HG02943 (cell line): ENCODE data around the gene RHOB.
A peak's percentile ranks its signal among the peaks of the same experiment; 100 is the strongest.

Experiments
- ATAC-seq: cut with Tn5 transposase; IDR thresholded peaks from one replicate; pipeline ENCODE4 v1.9.1; 2021; ENCODE audit warnings: mild to moderate bottlenecking, low read depth, moderate library complexity; ENCODE audit not compliant: unreplicated experiment

The RHOB gene

DNA sequence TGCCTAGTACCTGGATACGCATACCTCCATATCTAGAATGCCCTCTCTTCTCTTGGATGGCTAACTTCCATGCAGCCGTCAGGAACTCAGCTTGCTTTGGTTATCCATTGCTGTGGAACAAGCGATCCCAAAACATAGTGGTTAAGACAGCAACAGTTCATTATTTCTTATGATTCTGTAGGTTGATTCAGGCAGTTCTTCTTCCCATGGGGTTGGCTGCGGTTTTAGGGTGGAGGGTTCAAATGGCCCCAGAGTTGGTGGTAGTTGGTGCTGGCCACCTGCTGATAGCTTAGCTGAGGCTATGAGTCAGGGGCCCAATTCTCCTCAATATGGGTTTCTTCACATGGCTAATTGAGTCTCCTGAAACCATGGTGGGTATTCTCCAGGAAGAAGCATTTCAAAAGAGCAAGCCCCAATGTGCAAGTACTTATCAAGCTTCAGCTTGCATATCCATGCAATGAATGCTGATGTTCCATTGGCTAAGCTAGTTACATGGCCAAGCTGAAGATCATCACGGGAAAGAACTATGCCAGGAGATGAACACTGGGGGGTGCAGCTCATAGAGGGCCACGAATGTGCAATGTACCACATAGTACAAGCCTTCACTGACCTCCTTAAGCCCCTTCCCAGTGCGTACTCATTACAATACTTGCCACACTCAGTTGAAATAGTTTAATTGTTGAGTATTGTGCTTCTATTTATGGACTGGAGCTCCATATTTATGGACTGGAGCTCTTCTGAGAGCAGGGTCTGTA is 10.0 kb upstream of the RHOB start:
- ATAC-seq: no peak

DNA sequence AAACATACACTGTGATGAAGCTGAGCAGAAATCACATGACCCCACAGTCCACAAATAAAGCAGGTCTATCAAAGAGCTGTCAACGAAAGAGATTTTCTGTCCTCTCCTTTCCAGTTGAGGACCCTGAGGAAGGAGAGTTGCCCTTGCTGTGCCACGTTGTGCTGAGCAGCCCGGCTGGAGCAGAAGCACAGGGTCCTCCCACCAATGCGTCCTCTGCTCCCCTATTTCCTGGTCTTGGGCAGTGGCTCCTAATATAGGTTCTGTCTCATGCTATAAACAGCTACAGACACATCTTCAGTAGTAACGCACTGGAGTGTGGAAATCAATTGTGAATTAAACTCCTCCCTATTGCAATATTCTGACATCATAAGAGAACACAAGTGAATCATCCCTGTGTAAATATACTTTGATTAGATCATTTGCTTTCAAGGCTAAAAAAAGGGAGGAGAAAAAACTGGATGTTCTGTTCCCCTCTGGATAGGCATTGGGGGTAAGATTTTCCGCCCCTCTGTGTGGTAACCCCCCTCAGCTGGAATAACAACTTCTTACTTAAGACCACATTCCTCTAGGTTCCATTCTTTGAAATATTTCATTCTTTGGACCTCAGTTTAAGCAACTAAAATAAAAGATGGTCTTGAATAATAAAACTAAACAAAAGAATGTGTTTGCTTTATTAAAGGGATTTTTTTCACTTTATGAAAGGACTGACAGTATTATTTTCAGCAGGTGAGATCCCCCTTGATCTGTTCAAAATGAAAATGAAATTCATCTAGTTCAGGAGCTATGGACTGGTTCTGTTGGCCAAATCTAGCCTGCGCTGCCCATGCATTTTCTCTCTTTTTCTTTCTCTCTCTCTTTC is 8.3 kb upstream of the RHOB start:
- no peak for ATAC-seq

DNA sequence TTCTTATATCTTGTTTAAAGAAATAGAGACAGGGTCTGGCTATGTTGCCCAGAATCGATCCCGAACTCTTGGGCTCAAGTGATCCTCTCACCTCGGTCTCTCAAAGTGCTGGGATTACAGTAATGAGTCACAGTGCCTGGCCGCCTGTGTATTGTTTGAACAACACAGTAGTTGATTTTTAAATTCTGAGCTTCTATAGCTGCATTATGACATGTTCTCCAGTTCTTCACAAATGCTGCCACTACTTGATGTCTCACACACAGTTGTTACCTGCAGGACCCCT is 7.7 kb upstream of the RHOB start:
- ATAC-seq: no peak

DNA sequence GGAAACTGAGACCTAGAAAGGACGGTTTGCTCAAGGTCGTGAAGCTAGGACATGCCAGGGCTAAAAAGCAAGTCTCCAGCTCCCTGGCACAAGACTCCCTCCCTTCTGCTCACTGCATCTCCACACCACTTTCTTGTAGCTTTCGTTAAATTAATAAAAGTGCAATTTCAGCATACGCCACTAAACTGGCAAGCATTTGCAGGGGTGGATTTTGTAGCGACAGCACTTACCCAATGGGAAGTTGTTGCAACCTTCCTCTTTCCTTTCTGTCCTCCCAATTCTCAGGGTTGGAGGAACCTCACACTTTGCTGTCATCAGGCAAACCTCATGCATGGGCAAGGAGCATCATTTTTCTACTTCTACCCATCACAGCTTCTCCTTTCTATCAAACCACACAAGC is 7.4 kb upstream of the RHOB start:
- ATAC-seq: no peak

DNA sequence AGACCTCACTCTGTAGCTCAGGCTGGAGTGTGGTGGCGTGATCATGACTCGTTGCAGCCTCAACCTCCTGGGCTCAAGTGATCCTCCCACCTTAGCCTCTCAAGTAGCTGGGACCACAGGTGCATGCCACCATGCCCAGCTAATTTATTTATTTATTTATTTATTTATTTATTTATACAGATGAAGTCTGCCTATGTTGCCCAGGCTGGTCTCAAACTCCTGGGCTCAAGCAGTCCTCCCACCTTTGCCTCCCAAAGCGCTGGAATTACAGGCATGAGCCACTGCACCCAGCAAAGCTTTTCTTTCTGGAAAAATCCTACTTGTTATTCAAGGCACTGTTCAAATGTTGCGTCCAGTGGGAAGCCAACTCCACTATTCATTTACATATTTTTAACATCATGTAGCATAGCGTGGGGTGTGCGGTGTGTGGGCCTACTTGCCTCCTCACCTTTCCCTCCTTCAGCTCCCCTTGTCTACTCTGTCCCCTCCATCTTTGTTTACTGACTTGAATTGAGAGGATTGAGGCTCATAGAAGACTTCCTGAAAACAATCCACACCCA is 6.8 kb upstream of the RHOB start:
- ATAC-seq: no peak

DNA sequence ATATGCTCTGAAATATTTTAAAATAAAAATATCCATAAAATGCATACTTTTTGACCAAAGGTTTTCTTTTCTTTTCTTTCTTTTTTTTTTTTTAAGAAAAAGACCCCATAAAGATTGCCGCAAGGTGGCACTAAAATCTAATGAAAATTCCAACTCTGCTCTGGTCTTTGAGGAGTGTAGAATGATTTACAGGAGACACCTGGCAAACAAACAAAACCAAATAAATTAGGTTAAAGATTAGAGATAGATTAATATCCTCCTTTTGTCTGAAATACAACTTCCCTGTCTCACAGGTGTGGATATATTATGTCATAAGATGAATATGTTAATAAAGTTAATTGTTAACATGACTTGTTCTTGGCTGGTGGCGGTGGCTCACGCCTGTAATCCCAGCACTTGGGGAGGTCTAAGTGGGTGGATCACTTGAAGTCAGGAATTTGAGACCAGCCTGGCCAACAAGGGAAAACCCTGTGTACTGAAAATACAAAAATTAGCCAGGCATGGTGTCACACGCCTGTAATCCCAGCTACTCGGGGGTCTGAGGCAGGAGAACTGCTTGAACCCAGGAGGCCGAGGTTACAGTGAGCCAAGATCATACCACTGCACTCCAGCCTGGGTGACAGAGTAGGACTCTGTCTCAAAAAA is 3.5 kb upstream of the RHOB start:
- no peak for ATAC-seq

DNA sequence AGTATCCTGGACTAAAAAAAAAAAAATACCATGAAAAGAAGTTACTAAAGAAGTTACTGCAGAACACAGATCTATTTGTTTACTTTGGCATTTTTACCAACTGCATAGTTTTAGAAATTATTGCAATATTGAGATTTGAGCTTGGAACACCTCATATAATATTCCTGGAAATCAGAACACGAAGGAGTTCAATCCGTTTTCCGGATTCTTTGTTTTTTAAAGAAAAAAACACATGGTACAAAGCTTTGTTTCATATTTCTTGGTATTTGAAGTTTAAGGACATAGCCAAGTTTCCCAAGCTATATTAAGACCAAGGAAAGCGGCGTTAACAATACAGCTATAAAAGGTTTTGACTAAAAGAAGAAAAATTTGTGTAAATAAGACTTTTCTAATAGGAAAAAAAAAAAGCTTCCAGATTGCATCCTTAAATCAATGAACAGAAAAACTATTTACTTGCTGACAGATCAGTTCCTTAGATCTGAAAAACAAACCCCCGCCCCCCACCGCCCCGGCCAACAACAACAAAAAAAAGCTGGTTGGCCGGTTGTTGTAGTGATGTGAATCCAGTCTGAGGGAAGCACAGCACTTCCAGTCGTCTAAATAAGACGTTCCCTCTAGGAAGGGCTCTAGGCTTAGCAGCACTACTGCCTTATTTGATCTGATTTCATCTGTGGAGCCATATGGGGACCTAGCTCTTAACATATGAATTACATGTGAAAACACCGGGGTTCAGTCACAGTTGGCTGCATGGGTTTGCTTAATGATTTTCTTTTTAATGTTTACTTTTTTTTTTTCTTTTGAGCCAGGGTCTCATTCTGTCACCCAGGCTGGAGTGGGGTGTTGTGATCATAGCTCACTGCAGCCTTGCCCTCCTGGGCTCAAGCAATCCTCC is 2.5 kb upstream of the RHOB start:
- ATAC-seq: no peak

DNA sequence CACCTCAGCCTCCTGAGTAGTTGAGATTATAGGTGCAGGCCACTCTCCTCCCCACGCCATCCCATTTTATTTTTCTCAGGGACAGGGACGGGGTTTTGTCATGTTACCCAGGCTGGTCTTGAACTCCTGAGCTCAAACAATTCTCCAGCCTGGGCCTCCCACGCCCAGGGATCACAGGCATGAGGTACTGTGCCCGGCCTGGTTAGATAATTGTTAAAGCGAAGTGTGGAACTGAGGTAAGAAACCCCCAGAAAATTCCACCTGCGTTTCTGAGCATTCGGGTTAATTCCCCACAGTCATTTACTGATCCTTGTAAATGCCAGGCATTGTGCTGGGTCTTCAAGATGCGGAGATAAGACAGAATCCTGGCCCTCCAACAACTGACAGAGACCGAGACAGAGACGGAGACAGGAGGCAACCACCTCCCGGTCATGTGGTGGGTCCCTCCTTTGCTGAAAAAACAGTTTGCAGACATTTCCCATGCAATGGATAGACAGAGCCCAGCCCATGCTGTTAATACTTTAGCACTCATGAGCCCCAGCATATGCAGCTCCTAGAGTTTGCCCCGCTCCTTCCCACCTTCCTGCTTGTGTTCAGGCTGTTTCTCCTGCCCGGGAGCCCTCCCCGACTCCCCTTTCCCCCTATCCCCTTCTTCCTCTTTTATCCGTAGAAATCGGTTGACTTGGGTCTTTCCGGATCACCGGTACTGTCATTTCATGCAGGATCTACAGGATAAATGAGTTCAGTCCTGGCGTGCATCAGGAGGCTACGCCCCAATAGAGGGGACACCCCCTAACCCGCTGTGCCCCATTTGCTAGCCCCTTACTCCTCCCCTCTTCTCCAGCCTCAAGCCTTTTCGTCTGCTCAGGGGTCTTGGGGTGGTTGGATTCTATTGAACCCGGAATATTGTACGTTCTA is 1.6 kb upstream of the RHOB start:
- ATAC-seq: no peak

DNA sequence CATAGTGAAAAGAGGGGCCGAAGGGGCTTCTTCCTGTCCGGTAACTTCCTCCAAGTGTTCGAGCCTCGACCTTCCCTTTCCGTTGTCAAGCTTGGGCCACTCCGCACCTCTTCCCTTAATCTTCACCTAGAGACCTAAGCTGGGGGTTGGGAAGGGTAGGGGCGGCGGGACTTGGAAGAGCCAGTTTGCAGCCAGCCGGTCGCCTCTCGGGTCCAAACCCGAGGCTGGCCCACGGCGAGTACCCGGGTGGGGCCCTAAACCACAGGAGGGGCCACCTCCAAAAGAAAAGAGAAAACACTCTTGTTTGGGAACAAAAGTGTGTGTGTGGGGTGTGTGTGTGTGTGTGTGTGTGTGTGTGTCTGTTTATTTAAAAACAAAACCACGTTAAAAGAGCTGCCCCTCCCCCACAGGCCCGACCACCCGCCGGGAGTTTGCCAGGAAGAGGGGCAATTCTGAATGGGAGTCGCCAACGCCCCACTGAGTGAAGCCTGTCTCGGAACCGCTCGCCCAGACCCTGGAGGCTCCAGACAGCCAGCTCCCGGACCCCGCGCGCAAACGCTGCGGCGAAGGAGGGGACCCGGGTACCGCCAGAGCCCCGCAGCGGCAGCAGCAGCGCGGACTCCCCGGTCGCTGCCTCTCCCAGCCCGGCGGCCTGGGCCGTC is 488 bp upstream of the RHOB start:
- ATAC-seq: no peak

DNA sequence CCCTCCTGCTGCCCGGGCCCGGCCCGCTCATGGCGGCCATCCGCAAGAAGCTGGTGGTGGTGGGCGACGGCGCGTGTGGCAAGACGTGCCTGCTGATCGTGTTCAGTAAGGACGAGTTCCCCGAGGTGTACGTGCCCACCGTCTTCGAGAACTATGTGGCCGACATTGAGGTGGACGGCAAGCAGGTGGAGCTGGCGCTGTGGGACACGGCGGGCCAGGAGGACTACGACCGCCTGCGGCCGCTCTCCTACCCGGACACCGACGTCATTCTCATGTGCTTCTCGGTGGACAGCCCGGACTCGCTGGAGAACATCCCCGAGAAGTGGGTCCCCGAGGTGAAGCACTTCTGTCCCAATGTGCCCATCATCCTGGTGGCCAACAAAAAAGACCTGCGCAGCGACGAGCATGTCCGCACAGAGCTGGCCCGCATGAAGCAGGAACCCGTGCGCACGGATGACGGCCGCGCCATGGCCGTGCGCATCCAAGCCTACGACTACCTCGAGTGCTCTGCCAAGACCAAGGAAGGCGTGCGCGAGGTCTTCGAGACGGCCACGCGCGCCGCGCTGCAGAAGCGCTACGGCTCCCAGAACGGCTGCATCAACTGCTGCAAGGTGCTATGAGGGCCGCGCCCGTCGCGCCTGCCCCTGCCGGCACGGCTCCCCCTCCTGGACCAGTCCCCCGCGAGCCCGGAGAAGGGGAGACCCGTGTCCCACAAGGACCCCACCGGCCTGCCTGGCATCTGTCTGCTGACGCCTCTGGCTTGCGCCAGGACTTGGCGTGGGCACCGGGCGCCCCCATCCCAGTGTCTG is 767 bp downstream of the RHOB start:
- ATAC-seq: peak; percentile 15

DNA sequence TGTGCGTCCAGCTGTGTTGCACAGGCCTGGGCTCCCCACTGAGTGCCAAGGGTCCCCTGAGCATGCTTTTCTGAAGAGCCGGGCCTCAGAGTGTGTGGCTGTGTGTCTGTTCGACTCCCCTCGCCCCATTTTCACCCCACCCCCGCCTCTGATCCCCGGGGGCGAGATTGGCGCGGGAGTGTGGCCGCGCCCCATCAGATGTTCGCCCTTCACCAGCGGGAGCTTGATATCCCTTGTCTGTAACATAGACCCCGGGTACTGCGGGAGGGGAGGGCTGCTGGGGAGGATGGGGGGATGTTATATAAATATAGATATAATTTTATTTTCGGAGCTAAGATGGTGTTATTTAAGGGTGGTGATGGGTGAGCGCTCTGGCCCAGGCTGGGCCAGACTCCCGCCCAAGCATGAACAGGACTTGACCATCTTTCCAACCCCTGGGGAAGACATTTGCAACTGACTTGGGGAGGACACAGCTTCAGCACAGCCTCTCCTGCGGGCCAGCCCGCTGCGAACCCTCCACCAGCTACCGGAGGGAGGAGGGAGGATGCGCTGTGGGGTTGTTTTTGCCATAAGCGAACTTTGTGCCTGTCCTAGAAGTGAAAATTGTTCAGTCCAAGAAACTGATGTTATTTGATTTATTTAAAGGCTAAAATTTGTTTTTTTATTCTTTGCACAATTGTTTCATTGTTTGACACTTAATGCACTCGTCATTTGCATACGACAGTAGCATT is 1.5 kb downstream of the RHOB start:
- ATAC-seq: no peak

DNA sequence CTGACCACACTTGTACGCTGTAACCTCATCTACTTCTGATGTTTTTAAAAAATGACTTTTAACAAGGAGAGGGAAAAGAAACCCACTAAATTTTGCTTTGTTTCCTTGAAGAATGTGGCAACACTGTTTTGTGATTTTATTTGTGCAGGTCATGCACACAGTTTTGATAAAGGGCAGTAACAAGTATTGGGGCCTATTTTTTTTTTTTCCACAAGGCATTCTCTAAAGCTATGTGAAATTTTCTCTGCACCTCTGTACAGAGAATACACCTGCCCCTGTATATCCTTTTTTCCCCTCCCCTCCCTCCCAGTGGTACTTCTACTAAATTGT is 2.1 kb downstream of the RHOB start:
- ATAC-seq: no peak

DNA sequence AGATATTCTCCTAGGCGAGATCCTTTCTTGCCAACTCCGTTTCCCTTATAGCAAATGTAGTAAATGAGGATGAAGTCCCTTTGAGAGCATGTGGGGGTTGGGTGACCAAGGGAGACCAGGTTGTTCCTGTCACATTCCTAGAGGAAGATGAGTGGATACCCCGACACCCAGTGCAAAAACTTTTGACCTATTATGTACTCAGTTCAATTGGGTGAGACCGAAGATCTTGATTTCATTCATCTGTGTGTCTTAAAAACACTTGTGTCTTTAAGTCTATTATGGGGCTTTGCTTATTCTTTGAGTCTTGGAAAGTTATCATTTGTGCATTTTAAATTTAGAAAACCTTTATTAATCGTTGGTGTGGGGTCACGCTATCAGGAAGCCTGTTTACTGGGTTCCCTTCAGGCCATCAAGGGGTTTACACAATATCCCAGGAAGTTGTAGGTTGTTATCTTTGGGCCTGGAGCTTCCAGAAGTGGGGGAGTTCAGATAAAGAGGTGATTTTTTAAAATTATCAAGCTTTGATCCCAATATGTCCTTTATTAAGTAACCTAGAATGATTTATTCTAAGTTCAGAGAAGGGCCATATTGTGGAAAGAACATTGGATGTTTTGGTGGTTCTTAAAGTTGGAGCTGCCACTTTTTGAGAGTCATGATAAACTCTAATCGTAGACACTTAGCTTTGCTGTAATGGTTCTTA is 2.8 kb downstream of the RHOB start:
- ATAC-seq: no peak

DNA sequence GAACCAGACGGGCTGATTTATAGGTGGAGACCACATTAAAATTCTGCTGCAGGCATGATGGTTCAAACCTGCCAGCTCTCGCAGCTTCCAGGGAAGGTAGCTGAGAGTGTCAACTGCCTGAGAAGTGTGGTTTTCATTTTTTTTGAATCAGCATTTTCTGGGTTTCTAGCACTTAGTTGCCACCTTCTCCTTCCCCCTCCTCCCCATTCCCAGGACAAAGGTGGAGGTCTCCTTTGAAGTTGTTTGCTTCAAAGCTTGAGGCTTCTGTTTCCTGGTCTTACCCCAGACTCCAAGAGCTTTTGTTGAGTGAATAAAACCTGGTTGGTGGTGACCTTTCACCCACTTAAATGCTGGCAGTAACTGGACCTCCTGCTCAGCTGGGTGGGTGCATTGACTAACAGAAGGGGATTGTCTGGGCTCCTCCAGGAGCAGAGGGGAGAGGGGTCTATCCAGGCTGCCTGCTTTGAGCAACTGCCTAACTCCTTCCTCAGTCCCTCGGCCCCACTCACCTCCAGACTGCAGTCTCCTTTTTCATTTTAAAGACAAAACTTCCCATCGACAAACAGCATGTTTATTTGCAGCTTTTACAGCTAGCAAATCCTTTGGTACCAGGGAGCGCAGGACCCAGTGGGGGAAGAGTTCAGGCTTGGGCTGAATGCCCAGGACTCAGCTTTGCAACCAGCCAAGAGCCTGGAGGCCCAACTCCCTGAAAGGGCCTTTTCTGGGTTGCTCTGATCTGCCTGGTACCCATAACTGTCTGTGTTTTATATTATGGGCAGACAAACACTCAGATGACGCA is 3.5 kb downstream of the RHOB start:
- ATAC-seq: no peak

DNA sequence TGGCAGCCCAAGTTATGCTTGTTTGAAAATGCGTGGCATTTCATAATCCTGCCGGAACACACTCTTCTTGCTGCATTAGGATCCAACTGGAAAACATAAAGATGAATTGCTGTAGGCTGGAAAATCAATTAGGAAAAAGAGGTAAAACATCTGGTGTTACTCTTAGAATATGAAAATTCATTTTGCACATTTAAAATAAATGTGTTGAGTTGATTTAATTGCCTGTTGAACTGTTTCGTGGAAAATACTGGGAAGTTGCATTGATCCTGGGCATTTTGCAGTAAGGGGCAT is 4.1 kb downstream of the RHOB start:
- no peak for ATAC-seq

DNA sequence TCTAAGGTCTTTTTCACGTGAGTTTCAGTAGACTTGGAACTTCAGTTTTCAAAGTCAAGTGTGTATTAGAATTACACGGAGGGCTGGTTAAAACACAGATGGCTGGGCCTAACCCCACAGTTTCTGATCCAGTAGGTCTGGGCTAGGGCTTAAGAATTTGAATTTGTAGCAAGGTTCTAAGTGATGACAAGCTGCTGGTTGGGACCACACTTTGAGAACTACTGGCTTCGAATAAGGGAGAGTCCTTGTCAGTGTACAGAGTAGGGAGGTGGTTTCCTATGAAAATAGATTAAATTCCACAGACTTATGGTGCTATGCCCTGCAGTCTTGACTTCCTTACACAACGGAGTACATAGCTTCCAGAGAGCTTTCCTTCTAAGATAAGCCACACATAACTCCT is 4.5 kb downstream of the RHOB start:
- no peak for ATAC-seq
